SH-SY5Y (cell line): ENCODE measurements around the gene PLA2G2E.

Experiments used
- GATA2 ChIP-seq: IDR thresholded peaks from 2 replicates; pipeline ENCODE4 v1.6.1; 2011; ENCODE audit warnings: mild to moderate bottlenecking, low read depth, low read length
- GATA3 ChIP-seq: IDR thresholded peaks from 2 replicates; pipeline ENCODE4 v1.6.1; 2011; ENCODE audit warnings: low read depth, mild to moderate bottlenecking, low read length, moderate library complexity

GRCh38 chr1:19901653-19902052 lies 21.8 kb downstream of the PLA2G2E start:
- TF ChIP-seq GATA2 (no peak), GATA3 (no peak)
